Adrenal gland (tissue), 12 donors: ENCODE data around the gene NUP85. TPM values are rescaled to one million over a fixed set of nuclear protein-coding genes. Genes with fewer than 3 reads are reported as not detected.

Source experiments
- DNase-seq, 7 donors: peaks; one replicate each; pipeline ENCODE4 v3.0.0-alpha.2; 2019 to 2020
- H3K27ac ChIP-seq, 5 donors: fragments of 200-600 bp; sonication (generic) in 4 of 5; 1 replicate in 3 of 5; 2 replicates in 2 of 5; pipeline versions ENCODE4 v1.5.1 to v1.8.0; 2016 to 2020; ENCODE audit warnings: mild to moderate bottlenecking in 1 of 5
- H3K27me3 ChIP-seq: fragments of 200-600 bp; 2 replicates; pipeline ENCODE4 v1.8.0; 2021
- H3K36me3 ChIP-seq, 2 donors: fragments of 200-600 bp; replicated peaks in 1 of 2; 1 replicate in 1 of 2; 2 replicates in 1 of 2; pipeline versions ENCODE4 v1.5.1 to v1.8.0; 2018 to 2022
- H3K4me1 ChIP-seq, 2 donors: fragments of 200-600 bp; replicated peaks in 1 of 2; 1 replicate in 1 of 2; 2 replicates in 1 of 2; pipeline versions ENCODE4 v1.5.1 to v1.8.0; 2018 to 2021
- H3K4me3 ChIP-seq, 4 donors: fragments of 200-600 bp; sonication (generic) in 3 of 4; one replicate each; pipeline ENCODE4 v1.5.1; 2016 to 2018
- H3K9me3 ChIP-seq, 3 donors: fragments of 200-600 bp; sonication (generic) in 1 of 3; replicated peaks in 1 of 3; 1 replicate in 2 of 3; 2 replicates in 1 of 3; pipeline versions ENCODE4 v1.5.1 to v1.8.0; 2016 to 2021
- POLR2A ChIP-seq, 2 donors: fragments of 450-650 bp; IDR thresholded peaks; one replicate each; pipeline ENCODE4 v1.6.1; 2017; ENCODE audit warnings: antibody characterized with exemption in 2 of 2, mild to moderate bottlenecking in 2 of 2, moderate library complexity in 1 of 2
- WGBS, 4 donors: extraction: QIAGEN DNeasy Blood & Tissue Kit in 2 of 4; methylation state at CpG; one replicate each; pipeline versions ENCODE4 v1.1.5 to v1.1.7; 2013 to 2017; 5-methylcytosine and 5-hydroxymethylcytosine counted together
- intact Hi-C, 2 donors: fragments of 100-400 bp; cut with DNase I; formaldehyde crosslinking; loops; one replicate each; pipeline versions ENCODE4 v1.14.1 to v1.15.0; 2022 to 2023
- polyA plus RNA-seq, 3 donors: library from polyadenylated mRNA; stranded (reverse); fragments of 200-250 nt in 2 of 3; fragments of 350-450 nt in 1 of 3; fragmentation: Illumina TruSeq in 1 of 3; extraction: RNeasy Lipid Tissue Mini Kit (QIAGEN cat#74804) in 1 of 3; gene quantifications; one replicate each; pipeline ENCODE4 v1.2.3, GENCODE V29; 2013 to 2014
- total RNA-seq, 9 donors: library from RNA; depleted of rRNA in 4 of 9; stranded (reverse); fragments of >200 nt in 4 of 9; fragments of 120-200 nt in 1 of 9; fragmentation: NEBNext Ultra II Directional in 1 of 9; extraction: Animal tissue kit (Norgen Biotek cat#: 25700) in 1 of 9; gene quantifications; one replicate each; pipeline versions ENCODE4 v1.1.0 to v1.2.4, GENCODE V29; 2013 to 2023
- TF ChIP-seq, protein P1 (sequence below), 6 experiments: fragments of 450-650 bp in 4 of 6; fragments of 200-600 bp in 2 of 6; sonication (generic) in 1 of 6; IDR thresholded peaks; 1 replicate in 5 of 6; 2 replicates in 1 of 6; pipeline versions ENCODE4 v1.5.1 to v1.8.0; 2016 to 2021; ENCODE audit warnings: antibody characterized with exemption in 6 of 6, mild to moderate bottlenecking in 2 of 6, moderate library complexity in 1 of 6
- donor health status: healthy with polysubstance abuse.
- donor health status: Bipolar disorder and iron deficiency.
- donor health status: DM: yes; HTN: yes; CAD: no.
- donor health status: DM: no; HTN: no; CAD: no.
- donor health status: DM: no; HTN: no; CAD: no.
- donor health status: DM: yes; HTN: yes; CAD: no.

Gene NUP85
- total and polyA plus RNA-seq, 12 donors, result 18.7 to 53.8 (median 33.5) TPM

- Histone ChIP-seq H3K4me3 (no peak overlapping the region), H3K9me3 (no peaks in the 10 kb centered on the region), H3K4me1 (peaks cover 9 to 24% of the 10 kb centered on the region in 2 donors), H3K27me3 (no peaks in the 10 kb centered on the region), H3K27ac (no peak overlapping the region), H3K36me3 (peaks cover 0 to 27% of the 10 kb centered on the region in 2 donors)
- 80 to 89% (median 82%) methylated on average over 4 to 6 of the region's 6 CpGs for WGBS, 4 donors
- no peak for TF ChIP-seq POLR2A (IDR thresholded peaks at IDR 0.05)
- TF ChIP-seq, protein P1, sequence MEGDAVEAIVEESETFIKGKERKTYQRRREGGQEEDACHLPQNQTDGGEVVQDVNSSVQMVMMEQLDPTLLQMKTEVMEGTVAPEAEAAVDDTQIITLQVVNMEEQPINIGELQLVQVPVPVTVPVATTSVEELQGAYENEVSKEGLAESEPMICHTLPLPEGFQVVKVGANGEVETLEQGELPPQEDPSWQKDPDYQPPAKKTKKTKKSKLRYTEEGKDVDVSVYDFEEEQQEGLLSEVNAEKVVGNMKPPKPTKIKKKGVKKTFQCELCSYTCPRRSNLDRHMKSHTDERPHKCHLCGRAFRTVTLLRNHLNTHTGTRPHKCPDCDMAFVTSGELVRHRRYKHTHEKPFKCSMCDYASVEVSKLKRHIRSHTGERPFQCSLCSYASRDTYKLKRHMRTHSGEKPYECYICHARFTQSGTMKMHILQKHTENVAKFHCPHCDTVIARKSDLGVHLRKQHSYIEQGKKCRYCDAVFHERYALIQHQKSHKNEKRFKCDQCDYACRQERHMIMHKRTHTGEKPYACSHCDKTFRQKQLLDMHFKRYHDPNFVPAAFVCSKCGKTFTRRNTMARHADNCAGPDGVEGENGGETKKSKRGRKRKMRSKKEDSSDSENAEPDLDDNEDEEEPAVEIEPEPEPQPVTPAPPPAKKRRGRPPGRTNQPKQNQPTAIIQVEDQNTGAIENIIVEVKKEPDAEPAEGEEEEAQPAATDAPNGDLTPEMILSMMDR (IDR thresholded peaks at IDR 0.05), result no peak
- DNase-seq, result no peak
- intact Hi-C loops, result no loop called here
Measured at GRCh38 chr17:75285123-75285522, 79.6 kb downstream of the NUP85 start.

Other genes starting within 250 kb of the NUP85 start
- gene HID1, start 232.9 kb upstream of the NUP85 start, total RNA-seq, result 10 to 100 TPM in 3 of 9 donors, 1 to 10 TPM in 6; 2.8 to 15.1 (median 6.6) TPM
- 10 to 100 TPM in 2 of 3 donors, 1 to 10 TPM in 1; 5.4 to 42.6 (median 19.2) TPM for gene HID1, start 232.9 kb upstream of the NUP85 start, polyA plus RNA-seq
- gene CDR2L, start 218.0 kb upstream of the NUP85 start, total RNA-seq, result 10 to 100 TPM in 6 of 9 donors, 1 to 10 TPM in 3; 1.2 to 17.9 (median 11.5) TPM
- gene CDR2L, start 218.0 kb upstream of the NUP85 start, polyA plus RNA-seq, result 1 to 10 TPM; 3.7 to 5.6 (median 4.1) TPM
- gene MRPL58, start 193.0 kb upstream of the NUP85 start, total RNA-seq, result 100 to 1,000 TPM in 1 of 9 donors, 10 to 100 TPM in 8; 38.7 to 120 (median 60.3) TPM
- gene MRPL58, start 193.0 kb upstream of the NUP85 start, polyA plus RNA-seq, result 10 to 100 TPM; 46.7 to 88.8 (median 57.6) TPM
- 100 to 1,000 TPM; 215 to 452 (median 283) TPM for gene ATP5PD, start 158.7 kb upstream of the NUP85 start, total RNA-seq
- 100 to 1,000 TPM; 393 to 826 (median 646) TPM for gene ATP5PD, start 158.7 kb upstream of the NUP85 start, polyA plus RNA-seq
- gene KCTD2, start 158.5 kb upstream of the NUP85 start, total RNA-seq, result 10 to 100 TPM; 38.2 to 49.2 (median 41.0) TPM
- 10 to 100 TPM; 20.6 to 52.4 (median 24.3) TPM for gene KCTD2, start 158.5 kb upstream of the NUP85 start, polyA plus RNA-seq
- gene SLC16A5, start 117.7 kb upstream of the NUP85 start, total RNA-seq, result 1 to 10 TPM in 8 of 9 donors, under 1 TPM in 1; 0.91 to 3.0 (median 1.7) TPM
- 1 to 10 TPM in 2 of 3 donors, under 1 TPM in 1; 0.77 to 3.9 (median 2.1) TPM for gene SLC16A5, start 117.7 kb upstream of the NUP85 start, polyA plus RNA-seq
- 10 to 100 TPM in 1 of 9 donors, 1 to 10 TPM in 8; 3.7 to 13.8 (median 8.8) TPM for gene ARMC7, start 95.7 kb upstream of the NUP85 start, total RNA-seq
- gene ARMC7, start 95.7 kb upstream of the NUP85 start, polyA plus RNA-seq, result 1 to 10 TPM; 5.5 to 7.1 (median 5.8) TPM
- gene NT5C, start 73.9 kb upstream of the NUP85 start, total RNA-seq, result 100 to 1,000 TPM in 1 of 9 donors, 10 to 100 TPM in 8; 33.4 to 112 (median 63.2) TPM
- 100 to 1,000 TPM in 2 of 3 donors, 10 to 100 TPM in 1; 20.6 to 124 (median 114) TPM for gene NT5C, start 73.9 kb upstream of the NUP85 start, polyA plus RNA-seq
- 100 to 1,000 TPM in 1 of 9 donors, 10 to 100 TPM in 8; 34.2 to 232 (median 50.9) TPM for gene JPT1, start 51.2 kb upstream of the NUP85 start, total RNA-seq
- gene JPT1, start 51.2 kb upstream of the NUP85 start, polyA plus RNA-seq, result 100 to 1,000 TPM in 2 of 3 donors, 10 to 100 TPM in 1; 98.6 to 161 (median 102) TPM
- gene SUMO2, start 22.7 kb upstream of the NUP85 start, total RNA-seq, result 100 to 1,000 TPM in 6 of 9 donors, 10 to 100 TPM in 3; 65.2 to 371 (median 265) TPM
- 100 to 1,000 TPM in 1 of 3 donors, 10 to 100 TPM in 2; 54.9 to 331 (median 65.6) TPM for gene SUMO2, start 22.7 kb upstream of the NUP85 start, polyA plus RNA-seq
- gene GGA3, start 55.9 kb downstream of the NUP85 start, total RNA-seq, result 10 to 100 TPM in 8 of 9 donors, 1 to 10 TPM in 1; 8.0 to 36.9 (median 23.0) TPM
- 10 to 100 TPM; 23.2 to 51.5 (median 24.1) TPM for gene GGA3, start 55.9 kb downstream of the NUP85 start, polyA plus RNA-seq
- 100 to 1,000 TPM in 1 of 9 donors, 10 to 100 TPM in 8; 47.7 to 127 (median 73.0) TPM for gene MRPS7, start 56.2 kb downstream of the NUP85 start, total RNA-seq
- 100 to 1,000 TPM in 1 of 3 donors, 10 to 100 TPM in 2; 52.5 to 112 (median 87.7) TPM for gene MRPS7, start 56.2 kb downstream of the NUP85 start, polyA plus RNA-seq
- gene MIF4GD, start 65.6 kb downstream of the NUP85 start, total RNA-seq, result 10 to 100 TPM in 8 of 9 donors, 1 to 10 TPM in 1; 9.2 to 53.0 (median 29.0) TPM
- gene MIF4GD, start 65.6 kb downstream of the NUP85 start, polyA plus RNA-seq, result 10 to 100 TPM; 10.7 to 15.1 (median 14.8) TPM
- 10 to 100 TPM; 15.8 to 63.9 (median 24.9) TPM for gene SLC25A19, start 83.8 kb downstream of the NUP85 start, total RNA-seq
- gene SLC25A19, start 83.8 kb downstream of the NUP85 start, polyA plus RNA-seq, result 10 to 100 TPM; 23.6 to 38.4 (median 32.7) TPM
- gene GRB2, start 200.0 kb downstream of the NUP85 start, total RNA-seq, result 100 to 1,000 TPM in 8 of 9 donors, 10 to 100 TPM in 1; 84.4 to 374 (median 117) TPM
- 100 to 1,000 TPM in 1 of 3 donors, 10 to 100 TPM in 2; 36.0 to 131 (median 36.1) TPM for gene GRB2, start 200.0 kb downstream of the NUP85 start, polyA plus RNA-seq